T47D (cell line): ENCODE data around the gene NR6A1.
A peak's percentile ranks its signal among the peaks of the same experiment; 100 is the strongest.

Experiments
- DNase-seq, 2 experiments: peaks; one replicate each; pipeline versions ENCODE4 v3.0.0 to v3.0.0-alpha.2; 2011 to 2012; ENCODE audit warnings: low read depth in 1 of 2, low spot score in 1 of 2
- JUND ChIP-seq: IDR thresholded peaks from 2 replicates; pipeline ENCODE4 v1.6.1; 2012; ENCODE audit warnings: low read depth
- in situ Hi-C: cut with HindIII; loops from 2 replicates; pipeline ENCODE4 v1.10.0; 2016; ENCODE audit warnings: low sequenced_read_pairs, low pct_unique_long_range_greater_than_20kb

NR6A1 gene

GRCh38 chr9:124716808-124717207 is 54.3 kb downstream of the NR6A1 start:
- no peak for DNase-seq
- in situ Hi-C loops, result no loop called here
- no peak for TF ChIP-seq JUND

- in situ Hi-C loops, result no loop called here
- TF ChIP-seq JUND, result no peak
- no peak for DNase-seq
Observed at GRCh38 chr9:124710766-124711165, 60.3 kb downstream of the NR6A1 start.

- DNase-seq, result no peak
- no peak for TF ChIP-seq JUND
- in situ Hi-C loops, result no loop called here
Observed at GRCh38 chr9:124709292-124709690, 61.8 kb downstream of the NR6A1 start.

GRCh38 chr9:124708633-124709291 is 62.3 kb downstream of the NR6A1 start:
- peak in 1 of 2 experiments; percentile 69 for DNase-seq
- peak; percentile 76; the same call in 1 of the 2 replicates for TF ChIP-seq JUND
- in situ Hi-C loops, result no loop called here

GRCh38 chr9:124708074-124708473 is 63.0 kb downstream of the NR6A1 start:
- DNase-seq, result no peak
- in situ Hi-C loops, result no loop called here
- TF ChIP-seq JUND, result no peak

GRCh38 chr9:124707666-124708065 is 63.4 kb downstream of the NR6A1 start:
- DNase-seq, result no peak
- TF ChIP-seq JUND, result no peak
- in situ Hi-C loops, result no loop called here

GRCh38 chr9:124706685-124707084 is 64.4 kb downstream of the NR6A1 start:
- in situ Hi-C loops, result no loop called here
- no peak for TF ChIP-seq JUND
- no peak for DNase-seq

GRCh38 chr9:124699575-124699974 is 71.5 kb downstream of the NR6A1 start:
- in situ Hi-C loops, result no loop called here
- TF ChIP-seq JUND, result no peak
- DNase-seq, result no peak

GRCh38 chr9:124698265-124698664 is 72.8 kb downstream of the NR6A1 start:
- in situ Hi-C loops, result no loop called here
- DNase-seq, result no peak
- no peak for TF ChIP-seq JUND

- no peak for TF ChIP-seq JUND
- in situ Hi-C loops, result no loop called here
- no peak for DNase-seq
Observed at GRCh38 chr9:124697326-124698200, 73.5 kb downstream of the NR6A1 start.

- DNase-seq, result no peak
- no peak for TF ChIP-seq JUND
- in situ Hi-C loops, result no loop called here
Observed at GRCh38 chr9:124696101-124696500, 75.0 kb downstream of the NR6A1 start.

GRCh38 chr9:124695280-124695890 is 75.7 kb downstream of the NR6A1 start:
- DNase-seq, result no peak
- no peak for TF ChIP-seq JUND
- in situ Hi-C loops, result no loop called here
